Stimulated activated CD4-positive, alpha-beta T cell treated with anti-CD3 and anti-CD28 coated beads, Interleukin-1b, Interleukin-23, amount 100 ng/mL, for 48 hours (primary cell): ENCODE data around the gene ELOVL1.

Experiments
- DNase-seq: peaks from one replicate; pipeline ENCODE4 v3.0.0-alpha.2; 2020

ELOVL1 gene

GRCh38 chr1:43352881-43353280, 14.9 kb downstream of the ELOVL1 start:
- no peak for DNase-seq

DNA sequence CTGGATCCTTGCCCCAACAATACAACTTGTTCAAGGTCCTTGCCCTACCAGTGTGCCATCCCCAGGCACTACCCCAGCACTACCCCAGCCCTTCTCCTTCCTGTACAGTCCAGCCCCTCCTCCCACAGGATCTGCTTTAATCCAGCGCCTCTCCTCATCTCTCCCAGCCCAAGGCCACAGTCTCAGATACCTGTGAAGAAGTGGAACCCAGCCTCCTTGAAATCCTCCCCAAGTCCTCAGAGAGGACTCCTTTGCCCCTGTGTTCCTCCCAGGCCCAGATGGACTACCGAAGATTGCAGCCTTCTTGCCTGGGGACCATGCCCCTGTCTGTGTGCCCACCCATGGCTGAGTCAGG, 15.5 kb downstream of the ELOVL1 start:
- no peak for DNase-seq

GRCh38 chr1:43351421-43352350, 16.1 kb downstream of the ELOVL1 start:
- DNase-seq: no peak

GRCh38 chr1:43350976-43351375, 16.8 kb downstream of the ELOVL1 start:
- no peak for DNase-seq

DNA sequence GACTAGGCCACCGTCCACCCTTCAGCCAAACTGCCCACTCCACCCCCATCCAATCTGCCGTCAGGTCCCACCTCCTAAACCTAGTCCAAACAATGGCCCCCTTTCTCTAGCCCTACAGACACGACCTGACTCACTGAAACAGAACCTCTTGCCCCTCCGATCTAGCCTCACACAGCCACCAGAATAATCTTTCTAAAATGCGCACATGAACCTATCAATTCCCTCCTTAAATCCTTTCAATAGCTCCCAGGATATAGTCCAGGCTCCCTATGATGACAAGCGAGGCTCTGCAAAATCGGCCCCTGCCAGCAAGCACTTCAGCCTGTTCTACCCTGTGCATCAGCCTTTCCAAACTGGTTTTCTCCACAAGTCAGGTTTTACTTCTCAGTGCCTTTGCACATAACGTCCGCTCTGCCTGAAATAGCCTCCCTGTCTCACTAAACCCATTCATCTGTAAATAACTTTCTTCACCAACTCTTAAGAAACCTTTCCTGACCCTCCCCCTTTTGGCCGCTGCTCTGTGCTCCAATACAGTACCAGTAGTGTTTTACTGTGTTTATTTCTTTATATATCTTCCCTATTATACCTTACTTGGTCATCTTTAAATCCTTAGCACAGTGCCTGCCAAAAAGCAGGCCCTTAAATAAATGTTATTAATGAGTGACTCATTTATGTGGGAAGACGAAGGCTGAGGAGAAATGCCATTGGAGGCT, 18.1 kb downstream of the ELOVL1 start:
- DNase-seq: no peak

DNA sequence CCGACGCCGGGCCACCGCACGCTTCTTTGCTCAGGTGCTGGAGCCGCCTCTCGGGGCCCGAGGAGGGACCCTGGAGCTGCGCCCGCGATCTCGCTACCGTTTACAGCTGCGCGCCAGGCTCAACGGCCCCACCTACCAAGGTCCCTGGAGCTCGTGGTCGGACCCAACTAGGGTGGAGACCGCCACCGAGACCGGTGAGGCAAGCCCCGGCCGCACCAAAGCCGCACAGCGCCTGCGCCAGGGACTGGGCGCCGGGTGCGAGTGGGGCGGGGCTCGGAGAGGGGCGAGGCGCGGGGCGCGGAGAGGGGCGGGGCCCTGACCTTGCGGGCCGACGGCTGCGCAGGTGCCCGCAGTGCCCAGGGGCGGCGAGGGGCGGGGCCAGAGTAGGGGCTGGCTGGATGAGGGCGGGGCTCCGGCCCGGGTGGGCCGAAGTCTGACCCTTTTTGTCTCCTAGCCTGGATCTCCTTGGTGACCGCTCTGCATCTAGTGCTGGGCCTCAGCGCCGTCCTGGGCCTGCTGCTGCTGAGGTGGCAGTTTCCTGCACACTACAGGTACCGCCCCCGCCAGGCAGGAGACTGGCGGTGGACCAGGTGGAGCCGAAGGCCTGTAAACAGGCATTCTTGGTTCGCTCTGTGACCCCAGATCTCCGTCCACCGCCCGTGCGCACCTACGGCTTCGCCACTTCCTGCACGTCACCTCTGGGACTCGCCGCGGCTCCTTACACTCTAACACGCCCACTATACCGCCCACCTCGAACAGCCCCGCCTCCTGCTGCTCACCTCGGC, 18.8 kb downstream of the ELOVL1 start:
- DNase-seq: peak; percentile 25

- no peak for DNase-seq
These were observed 19.4 kb downstream of the ELOVL1 start for GRCh38 chr1:43348343-43348808.

- no peak for DNase-seq
These were observed 21.2 kb downstream of the ELOVL1 start for GRCh38 chr1:43346636-43347035.

DNA sequence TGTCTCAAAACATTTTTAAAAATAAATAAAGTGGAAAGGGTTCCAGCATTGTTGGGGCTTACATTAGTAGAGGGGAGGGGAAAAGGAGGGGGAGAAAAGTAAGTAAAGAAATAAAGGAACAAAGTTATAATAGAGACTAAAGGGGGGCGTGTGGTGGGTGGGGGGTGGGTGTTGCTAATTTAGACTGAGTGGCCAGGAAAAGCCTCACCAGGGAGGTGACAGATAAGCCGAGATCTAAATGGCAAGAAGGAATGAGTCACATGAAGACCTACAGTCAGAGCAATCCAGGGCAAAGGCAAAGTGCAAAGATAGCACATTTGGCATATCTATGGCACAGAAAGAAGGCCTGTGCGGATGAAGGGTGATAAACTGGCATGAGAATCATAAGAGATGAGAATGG, 22.7 kb downstream of the ELOVL1 start:
- no peak for DNase-seq

DNA sequence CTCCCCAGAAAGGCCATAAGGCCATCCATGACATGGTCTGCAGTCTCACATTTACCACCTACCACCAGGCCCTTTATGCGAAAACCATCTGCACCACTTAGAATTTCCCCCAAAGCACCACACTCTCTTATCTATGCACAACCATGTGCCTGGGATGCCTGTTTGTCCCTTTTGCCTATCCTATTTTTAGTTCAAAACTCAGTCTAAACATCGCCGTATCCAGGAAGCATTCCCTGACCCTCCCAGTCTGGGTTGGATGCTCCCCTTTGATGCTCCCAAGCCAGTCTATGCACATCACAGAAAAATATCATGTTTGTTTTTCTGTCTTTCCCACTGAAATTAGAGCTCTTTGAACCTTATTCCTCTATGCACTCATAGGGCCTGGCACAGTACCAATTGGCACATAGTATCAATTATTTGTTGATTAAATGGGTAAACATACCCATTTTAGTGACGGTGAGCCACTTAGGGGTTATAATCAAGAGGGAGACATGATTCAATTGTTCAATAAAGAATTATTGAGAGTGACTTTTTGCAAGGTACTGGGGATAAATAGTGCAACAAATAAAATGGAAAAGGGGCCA, 23.5 kb downstream of the ELOVL1 start:
- DNase-seq: no peak

DNA sequence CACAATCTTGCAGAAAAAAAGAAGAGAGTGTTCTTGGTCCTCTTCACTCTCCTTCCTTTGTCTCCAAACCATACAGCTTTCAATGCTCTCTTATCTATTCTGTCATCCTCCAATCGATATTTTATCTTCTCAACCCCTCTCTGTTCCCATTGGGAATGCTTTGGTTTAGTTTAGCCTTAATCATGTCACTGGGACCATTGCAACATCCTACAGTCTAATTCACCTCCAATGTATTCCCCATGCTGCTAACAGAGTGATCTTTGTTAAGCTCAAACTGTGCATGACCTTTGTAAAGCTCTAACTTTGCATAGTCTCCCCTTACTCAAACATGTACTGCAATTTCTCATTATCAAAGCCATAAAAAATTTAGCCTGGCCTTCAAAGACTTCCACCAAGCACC, 27.3 kb downstream of the ELOVL1 start:
- DNase-seq: no peak

DNA sequence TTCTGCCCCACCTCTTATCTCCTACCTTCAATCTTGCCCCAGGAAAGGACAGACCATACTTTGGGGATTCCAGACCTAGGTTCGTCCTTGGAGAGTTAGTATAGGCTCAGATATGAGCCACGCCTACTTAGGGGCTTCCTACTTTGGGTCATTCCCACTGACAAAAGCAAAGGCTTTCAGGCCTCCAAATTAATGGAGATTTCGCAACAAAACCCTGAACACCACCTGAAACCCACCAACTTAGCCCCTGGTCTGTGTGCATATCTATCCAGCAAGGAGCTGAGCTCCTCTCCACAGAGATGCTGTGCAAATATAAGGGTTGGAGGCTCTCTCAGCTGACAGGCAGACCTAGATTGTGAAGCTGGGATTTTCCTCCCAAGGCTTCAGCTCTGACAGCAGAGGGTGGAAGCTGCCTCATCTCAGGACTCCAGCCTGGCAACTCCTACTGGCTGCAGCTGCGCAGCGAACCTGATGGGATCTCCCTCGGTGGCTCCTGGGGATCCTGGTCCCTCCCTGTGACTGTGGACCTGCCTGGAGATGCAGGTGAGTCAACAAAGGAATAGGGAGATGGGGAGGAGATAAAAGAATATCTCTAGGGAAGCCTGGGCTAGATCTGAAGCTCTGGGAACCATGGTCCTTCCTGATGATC, 28.1 kb downstream of the ELOVL1 start:
- DNase-seq: no peak

- DNase-seq: no peak
These were observed 29.8 kb downstream of the ELOVL1 start for GRCh38 chr1:43338001-43338400.

GRCh38 chr1:43337588-43337987, 30.2 kb downstream of the ELOVL1 start, which contains the start of gene MPL:
Gene MPL, plus strand, starts transcription at chr1:43337818. Its CDS starts 31 bp downstream, at chr1:43337849.
- no peak for DNase-seq

DNA sequence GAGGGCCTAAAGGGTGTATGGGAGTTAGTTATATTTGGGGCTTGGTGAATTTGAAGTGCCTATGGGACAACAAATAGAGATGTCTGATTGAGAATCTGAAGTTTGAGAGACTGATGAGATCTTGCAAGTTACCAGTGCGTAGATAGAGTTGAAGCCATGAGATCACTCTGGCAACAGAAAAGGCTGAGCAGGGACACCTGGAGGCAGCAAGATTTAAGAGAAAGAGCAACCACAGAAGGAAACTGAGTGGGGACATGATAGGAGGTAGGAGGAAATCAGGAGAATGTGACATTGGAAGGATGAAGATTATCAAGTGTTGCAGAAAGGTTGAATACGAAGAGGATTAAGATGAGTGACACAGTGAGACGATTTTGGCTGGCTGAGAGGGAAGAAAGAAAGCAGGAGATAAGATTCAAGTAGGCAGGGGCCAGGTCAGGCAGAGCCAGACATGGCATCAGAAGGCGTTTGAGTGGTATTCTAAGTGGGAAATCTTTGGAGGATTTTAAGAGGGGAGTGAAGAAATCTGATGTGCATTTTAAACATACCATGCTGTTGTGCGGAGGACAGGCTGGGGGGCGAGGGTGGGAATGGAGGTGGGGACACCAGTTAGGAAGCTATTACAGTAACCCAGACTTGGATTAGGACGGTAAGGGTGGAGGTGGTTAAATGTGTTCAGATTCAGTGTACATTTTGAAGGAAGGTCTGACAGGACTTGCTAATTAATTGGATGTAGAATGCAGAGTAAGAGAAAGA, 33.2 kb downstream of the ELOVL1 start:
- DNase-seq: no peak

- DNase-seq: no peak
These were observed 36.1 kb downstream of the ELOVL1 start for GRCh38 chr1:43331688-43332087.

DNA sequence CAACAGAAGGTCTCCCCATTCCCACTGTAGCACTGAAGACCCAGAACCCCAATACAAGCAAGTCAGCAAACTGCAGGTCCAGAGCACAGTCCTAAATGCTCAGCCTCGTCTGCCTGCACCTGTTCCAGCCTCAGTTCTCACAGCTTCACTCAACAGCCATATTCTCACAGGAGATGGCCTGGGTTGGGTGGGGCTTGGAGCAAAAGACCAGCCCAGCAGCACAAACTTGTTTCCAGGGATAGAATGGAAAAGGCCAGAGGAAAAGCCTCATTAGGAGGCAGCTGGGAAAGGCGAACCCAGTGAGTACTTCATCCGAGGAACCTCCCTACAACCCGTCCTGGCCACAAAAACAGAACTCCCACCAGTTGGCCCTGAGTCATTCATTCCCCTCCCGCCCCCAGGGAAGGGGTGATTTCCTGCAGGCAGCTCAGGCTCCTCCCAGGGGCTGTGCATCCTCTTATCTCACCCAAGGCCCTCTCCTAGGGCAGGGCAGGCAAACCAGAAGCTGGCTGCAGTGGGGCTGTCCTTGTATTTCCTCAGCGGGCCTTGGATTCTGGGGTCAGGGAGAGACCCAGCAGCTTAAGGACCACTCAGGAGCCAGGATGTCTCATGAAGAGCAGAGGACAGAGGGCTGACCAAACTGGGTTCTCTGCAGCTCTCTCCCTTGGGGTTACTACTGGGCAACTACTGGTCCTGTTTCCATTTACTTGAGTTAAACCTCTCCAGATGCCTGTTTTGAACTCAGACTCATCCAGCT, 37.6 kb downstream of the ELOVL1 start:
- peak; percentile 74 for DNase-seq

DNA sequence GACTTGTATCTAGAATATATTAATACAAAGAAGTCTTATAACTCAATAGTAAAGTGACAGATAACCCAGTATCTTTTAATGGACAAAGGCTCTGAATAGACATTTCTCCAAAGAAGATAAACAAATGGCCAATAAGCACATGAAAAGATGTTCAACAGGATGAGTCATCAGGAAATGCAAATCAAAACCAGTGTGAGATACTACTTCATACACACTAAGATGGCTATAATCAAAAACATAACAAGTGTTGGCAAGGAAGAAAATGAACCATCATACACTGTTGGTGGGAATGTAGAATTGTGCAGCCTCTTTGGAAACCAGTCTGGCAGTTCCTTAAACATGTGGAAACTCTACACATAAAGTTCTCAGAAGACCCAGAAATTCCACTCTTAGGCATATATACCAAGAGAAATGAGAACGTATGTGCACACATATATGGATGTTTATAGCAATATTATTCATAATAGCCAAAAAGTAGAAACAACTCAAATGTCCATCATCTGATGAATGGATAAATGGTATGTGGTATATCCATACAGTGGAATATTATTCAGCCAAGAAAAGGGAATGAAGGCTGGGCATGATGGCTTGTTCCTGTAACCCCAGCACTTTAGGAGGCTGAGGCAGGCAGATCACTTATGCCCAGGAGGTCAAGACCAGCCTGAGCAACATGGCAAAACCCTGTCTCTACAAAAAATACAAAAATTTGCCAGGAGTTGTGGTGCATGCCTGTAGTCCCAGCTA, 40.1 kb downstream of the ELOVL1 start:
- no peak for DNase-seq

DNA sequence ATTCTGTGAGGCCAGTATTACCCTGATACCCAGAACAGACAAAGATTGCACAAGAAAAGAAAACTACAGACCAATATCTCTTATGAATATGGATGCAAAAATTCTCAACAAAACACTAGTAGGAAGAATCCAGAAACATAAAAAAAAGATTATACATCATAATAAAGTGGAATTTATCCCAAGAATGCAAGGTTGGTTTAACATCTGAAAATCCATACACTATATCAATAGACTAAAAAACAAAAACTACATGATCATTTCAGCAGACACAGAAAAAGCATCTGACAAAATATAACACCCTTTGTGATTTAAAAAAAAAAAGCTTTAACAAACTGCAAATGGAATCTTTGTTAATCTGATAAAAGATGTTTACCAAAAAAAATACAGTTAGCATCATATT, 42.4 kb downstream of the ELOVL1 start:
- no peak for DNase-seq

DNA sequence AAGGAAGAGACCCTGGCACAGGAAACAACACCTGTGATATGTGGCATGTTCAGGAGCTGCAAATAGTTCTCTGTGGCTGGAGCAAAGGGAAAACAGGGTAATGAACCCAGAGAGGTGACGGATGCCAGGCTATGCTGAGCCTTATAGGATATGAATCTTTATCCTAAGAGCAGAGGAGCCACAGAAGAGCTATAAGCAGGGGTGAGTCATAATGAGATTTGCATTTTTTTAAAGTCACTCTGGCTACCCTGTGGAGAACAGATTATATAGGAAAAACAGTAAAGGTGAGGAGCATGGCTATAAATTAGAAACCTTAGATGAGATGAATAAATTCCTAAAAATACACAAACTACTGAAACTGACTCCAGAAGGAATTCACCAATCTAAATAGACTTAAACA, 43.0 kb downstream of the ELOVL1 start:
- DNase-seq: no peak
